Esophagus squamous epithelium (tissue), 5 donors: ENCODE measurements around the gene UTP4. TPM values are rescaled to one million over a fixed set of nuclear protein-coding genes. Genes with fewer than 3 reads are reported as not detected.

Source experiments
- DNase-seq: peaks from one replicate; lab custom pipeline; 2025; lab: John Stamatoyannopoulos, UW
- H3K27ac ChIP-seq, 4 donors: fragments of 200-600 bp; sonication (generic); one replicate each; pipeline ENCODE4 v1.5.1; 2016 to 2019; ENCODE audit warnings: mild to moderate bottlenecking in 1 of 4
- H3K27me3 ChIP-seq, 4 donors: fragments of 200-600 bp; sonication (generic); 1 replicate in 3 of 4; 2 replicates in 1 of 4; pipeline versions ENCODE4 v1.5.1 to v1.6.0; 2017 to 2021; ENCODE audit warnings: antibody characterized with exemption in 1 of 4
- H3K36me3 ChIP-seq, 3 donors: fragments of 200-600 bp; sonication (generic); one replicate each; pipeline ENCODE4 v1.5.1; 2016 to 2019
- H3K4me1 ChIP-seq, 3 donors: fragments of 200-600 bp; sonication (generic); one replicate each; pipeline ENCODE4 v1.5.1; 2017 to 2019
- H3K4me3 ChIP-seq, 4 donors: fragments of 200-600 bp; sonication (generic); 1 replicate in 3 of 4; 2 replicates in 1 of 4; pipeline ENCODE4 v1.5.1; 2016 to 2019; ENCODE audit warnings: mild to moderate bottlenecking in 2 of 4, moderate library complexity in 1 of 4
- H3K9me3 ChIP-seq, 3 donors: fragments of 200-600 bp; sonication (generic); one replicate each; pipeline ENCODE4 v1.5.1; 2016 to 2019
- CTCF ChIP-seq, 6 experiments: fragments of 450-650 bp in 4 of 6; fragments of 200-600 bp in 2 of 6; sonication (generic) in 2 of 6; IDR thresholded peaks; one replicate each; pipeline ENCODE4 v1.5.1; 2016 to 2019; ENCODE audit warnings: antibody characterized with exemption in 6 of 6, mild to moderate bottlenecking in 4 of 6, moderate library complexity in 4 of 6
- POLR2A ChIP-seq, 4 donors: fragments of 450-650 bp; IDR thresholded peaks; one replicate each; pipeline ENCODE4 v1.6.1; 2017; ENCODE audit warnings: antibody characterized with exemption in 4 of 4, mild to moderate bottlenecking in 4 of 4, moderate library complexity in 3 of 4
- WGBS, 2 donors: methylation state at CpG; one replicate each; pipeline ENCODE4 v1.1.5; 2018; 5-methylcytosine and 5-hydroxymethylcytosine counted together
- intact Hi-C: fragments of 100-400 bp; cut with DNase I; formaldehyde crosslinking; loops from one replicate; pipeline ENCODE4 v1.15.0; 2022
- total RNA-seq, 4 donors: library from RNA; depleted of rRNA; stranded (reverse); fragments of >200 nt; gene quantifications; one replicate each; pipeline ENCODE4 v1.1.0, GENCODE V29; 2016
- donor health status: DM: yes; HTN: yes; CAD: no.

The UTP4 gene
- total RNA-seq, 4 donors from 2014 or later, result 18.3 to 42.2 (median 28.6) TPM

DNA sequence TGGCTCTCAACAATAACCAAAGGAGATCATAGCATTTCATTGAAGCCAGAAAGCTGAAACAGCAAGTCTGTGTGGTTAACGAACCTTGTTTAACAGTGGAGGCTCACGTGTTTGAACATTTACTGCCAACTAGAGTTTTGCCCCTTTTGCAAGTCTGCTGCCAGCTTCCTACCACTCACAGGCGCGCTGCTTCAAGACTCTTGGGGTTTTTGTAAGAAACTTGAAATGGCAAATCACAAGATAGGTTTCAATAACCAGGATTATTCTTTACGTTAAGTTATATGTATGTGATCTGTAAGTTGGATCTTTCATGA is 55.7 kb downstream of the UTP4 start:
- DNase-seq, result no peak
- intact Hi-C loops, result no loop called here
- 0 to 2% methylated on average over 5 of the region's 5 CpGs for WGBS, 2 donors

GRCh38 chr16:69188716-69189115 is 56.3 kb downstream of the UTP4 start:
- 10 to 11% methylated on average over 5 of the region's 5 CpGs for WGBS, 2 donors
- peaks cover 7 to 88% (median 36%) of the 10 kb centered on the region in 3 donors for H3K4me1 ChIP-seq
- intact Hi-C loops, result no loop called here
- H3K27me3 ChIP-seq, result no peaks in the 10 kb centered on the region
- DNase-seq, result no peak
- no peaks in the 10 kb centered on the region for H3K36me3 ChIP-seq
- H3K27ac ChIP-seq, result peak overlapping the region in 3 of 4 donors; percentile 88 to 99 (median 97)
- no peak for TF ChIP-seq CTCF (IDR thresholded peaks at IDR 0.05)
- TF ChIP-seq POLR2A (IDR thresholded peaks at IDR 0.05), result no peak
- no peaks in the 10 kb centered on the region for H3K9me3 ChIP-seq
- H3K4me3 ChIP-seq, result peak overlapping the region; percentile 72 to 91 (median 78)

More for the DNA sequence above, 55.7 kb downstream of the UTP4 start:
- Histone ChIP-seq H3K27me3 (no peaks in the 10 kb centered on the region), H3K4me3 (peak overlapping the region; percentile 72 to 91 (median 78)), H3K36me3 (no peaks in the 10 kb centered on the region), H3K4me1 (peaks cover 7 to 88% (median 37%) of the 10 kb centered on the region in 3 donors), H3K27ac (peak overlapping the region; percentile 88 to 99 (median 98)), H3K9me3 (no peaks in the 10 kb centered on the region)
- TF ChIP-seq CTCF (IDR thresholded peaks at IDR 0.05) (no peak), POLR2A (IDR thresholded peaks at IDR 0.05) (no peak)

DNA sequence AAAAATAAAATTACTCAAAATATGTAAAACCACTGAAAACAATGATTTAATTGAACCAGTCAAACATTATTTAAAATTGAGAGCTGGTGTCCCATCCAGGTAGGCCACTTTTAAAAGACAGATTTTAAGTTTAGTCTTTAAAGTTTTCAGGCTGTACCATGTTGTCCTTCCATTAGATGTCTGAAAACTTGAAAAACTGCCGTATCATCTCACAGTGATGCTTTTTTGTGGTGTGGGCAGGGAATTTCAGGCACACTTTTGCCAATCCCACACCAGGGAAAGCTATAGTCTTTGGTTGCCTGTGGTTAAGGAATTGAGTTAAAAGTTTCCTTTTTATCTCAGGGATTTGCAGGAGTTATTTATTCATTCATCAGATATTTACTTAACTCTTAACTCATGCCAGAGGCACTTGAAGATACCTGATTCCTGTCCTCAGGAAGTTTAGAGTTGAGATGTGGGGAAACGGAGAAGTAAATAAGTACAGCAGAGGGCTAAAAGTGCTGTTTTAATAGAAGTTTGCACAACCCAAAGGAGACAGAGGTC is 57.7 kb downstream of the UTP4 start:
- Histone ChIP-seq H3K27ac (peak overlapping the region in 2 of 4 donors; percentile 25 to 88), H3K36me3 (no peaks in the 10 kb centered on the region), H3K4me3 (peak overlapping the region in 1 of 4 donors; percentile 91), H3K4me1 (peaks cover 7 to 88% (median 38%) of the 10 kb centered on the region in 3 donors), H3K9me3 (no peaks in the 10 kb centered on the region), H3K27me3 (no peaks in the 10 kb centered on the region)
- DNase-seq, result no peak
- 28 to 61% methylated on average over 2 of the region's 2 CpGs for WGBS, 2 donors
- intact Hi-C loops, result no loop called here
- TF ChIP-seq CTCF (IDR thresholded peaks at IDR 0.05) (no peak), POLR2A (IDR thresholded peaks at IDR 0.05) (no peak)

DNA sequence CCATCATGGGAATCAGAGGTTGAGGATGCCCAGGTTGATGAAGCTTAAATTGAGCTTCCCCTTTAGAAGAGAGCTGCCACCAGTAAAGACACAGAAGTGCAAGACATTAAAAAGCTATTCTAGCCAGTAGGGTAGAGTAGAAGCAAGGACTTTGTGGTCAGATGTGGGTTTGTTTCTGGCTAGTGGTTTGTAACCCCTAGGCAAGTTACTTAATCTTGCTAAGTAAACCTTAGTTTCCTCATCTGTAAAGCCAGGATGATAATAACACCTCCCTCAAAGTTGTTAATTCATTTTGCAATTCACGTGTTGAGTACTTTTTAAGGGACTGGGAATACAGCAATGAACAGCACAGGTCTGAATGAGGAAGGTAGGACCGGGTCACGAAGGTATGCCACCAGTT is 58.1 kb downstream of the UTP4 start:
- Histone ChIP-seq H3K4me3 (peak overlapping the region in 1 of 4 donors; percentile 1), H3K27me3 (no peaks in the 10 kb centered on the region), H3K4me1 (peaks cover 7 to 88% (median 38%) of the 10 kb centered on the region in 3 donors), H3K27ac (no peak overlapping the region), H3K9me3 (no peaks in the 10 kb centered on the region), H3K36me3 (no peaks in the 10 kb centered on the region)
- DNase-seq, result no peak
- intact Hi-C loops, result no loop called here
- 52 to 57% methylated on average over 3 of the region's 3 CpGs for WGBS, 2 donors
- TF ChIP-seq POLR2A (IDR thresholded peaks at IDR 0.05), result no peak
- TF ChIP-seq CTCF (IDR thresholded peaks at IDR 0.05), result no peak

DNA sequence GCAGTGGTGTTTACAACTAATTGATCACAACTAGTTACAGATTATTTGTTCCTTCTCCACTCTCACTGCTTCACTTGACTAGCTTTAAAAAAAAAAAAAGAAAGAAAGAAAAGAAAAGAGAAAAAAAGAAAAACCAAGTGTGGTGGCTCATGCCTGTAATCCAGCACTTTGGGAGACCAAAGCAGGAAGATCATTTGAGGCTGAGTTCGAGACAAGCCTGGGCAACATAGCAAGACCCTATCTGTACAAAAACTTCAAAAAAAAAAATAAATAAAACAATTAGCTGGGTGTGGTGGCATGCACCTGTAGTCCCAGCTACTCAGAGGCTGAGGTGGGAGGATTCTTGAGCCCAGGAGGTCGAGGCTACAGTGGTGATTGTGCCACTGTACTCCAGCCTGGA is 58.7 kb downstream of the UTP4 start:
- 85 to 100% methylated on average over 1 to 2 of the region's 2 CpGs for WGBS, 2 donors
- Histone ChIP-seq H3K36me3 (no peaks in the 10 kb centered on the region), H3K27me3 (no peaks in the 10 kb centered on the region), H3K27ac (peak overlapping the region in 1 of 4 donors; percentile 44), H3K4me1 (peaks cover 5 to 88% (median 35%) of the 10 kb centered on the region in 3 donors), H3K4me3 (no peak overlapping the region), H3K9me3 (no peaks in the 10 kb centered on the region)
- DNase-seq, result no peak
- intact Hi-C loops, result no loop called here
- TF ChIP-seq CTCF (IDR thresholded peaks at IDR 0.05) (no peak), POLR2A (IDR thresholded peaks at IDR 0.05) (no peak)
